ENCODE measurements around the gene SPACA4. TPM values are rescaled to one million over a fixed set of nuclear protein-coding genes. Genes with fewer than 3 reads are reported as not detected.

Gene SPACA4
- polyA plus RNA-seq, 4 donors = 0.22 to 4.9 TPM; not detected in 2

GRCh38 chr19:48588670-48589401 is 17.7 kb upstream of the SPACA4 start:
- Histone ChIP-seq H3K4me3 (ENCODE audit: low read depth in 1 of 3, low read length in 3 of 3) (peak overlapping the region in 2 of 3 donors; percentile 19), H3K4me1 (ENCODE audit: control insufficient read depth in 3 of 3, insufficient read depth in 2 of 3, low read depth in 1 of 3, low read length in 2 of 3) (peaks cover 0 to 6% (median 0%) of the 10 kb centered on the region in 3 donors), H3K27ac (ENCODE audit: low read depth in 1 of 3, low read length in 2 of 3) (no peak overlapping the region), H3K9me3 (ENCODE audit: control insufficient read depth in 2 of 2, insufficient read depth in 1 of 2, low read depth in 1 of 2, low read length in 1 of 2) (peaks cover 0 to 8% of the 10 kb centered on the region in 2 donors), H3K27me3 (ENCODE audit: control insufficient read depth in 3 of 3, insufficient read depth in 3 of 3, low read length in 3 of 3) (no peaks in the 10 kb centered on the region), H3K36me3 (ENCODE audit: control insufficient read depth in 3 of 3, insufficient read depth in 2 of 3, low read depth in 1 of 3, low read length in 3 of 3) (no peaks in the 10 kb centered on the region)
- DNase-seq (peak; percentile 87 to 95), FAIRE-seq (no peak)
- WGBS, 3 donors = 3 to 5% (median 4%) methylated on average over 36 of the region's 36 CpGs

GRCh38 chr19:48591021-48591420 is 15.5 kb upstream of the SPACA4 start:
- 80 to 95% (median 92%) methylated on average over 5 of the region's 5 CpGs for WGBS, 3 donors
- Histone ChIP-seq H3K9me3 (ENCODE audit: control insufficient read depth in 2 of 2, insufficient read depth in 1 of 2, low read depth in 1 of 2, low read length in 1 of 2) (no peaks in the 10 kb centered on the region), H3K36me3 (ENCODE audit: control insufficient read depth in 3 of 3, insufficient read depth in 2 of 3, low read depth in 1 of 3, low read length in 3 of 3) (no peaks in the 10 kb centered on the region), H3K27ac (ENCODE audit: low read depth in 1 of 3, low read length in 2 of 3) (no peak overlapping the region), H3K27me3 (ENCODE audit: control insufficient read depth in 3 of 3, insufficient read depth in 3 of 3, low read length in 3 of 3) (no peaks in the 10 kb centered on the region), H3K4me1 (ENCODE audit: control insufficient read depth in 3 of 3, insufficient read depth in 2 of 3, low read depth in 1 of 3, low read length in 2 of 3) (peaks cover 0 to 3% (median 0%) of the 10 kb centered on the region in 3 donors), H3K4me3 (ENCODE audit: low read depth in 1 of 3, low read length in 3 of 3) (no peak overlapping the region)
- FAIRE-seq = no peak
- DNase-seq = no peak

- no peaks in the 10 kb centered on the region for H3K9me3 ChIP-seq (ENCODE audit: control insufficient read depth in 2 of 2, insufficient read depth in 1 of 2, low read depth in 1 of 2, low read length in 1 of 2)
- peaks cover 0 to 4% (median 0%) of the 10 kb centered on the region in 3 donors for H3K36me3 ChIP-seq (ENCODE audit: control insufficient read depth in 3 of 3, insufficient read depth in 2 of 3, low read depth in 1 of 3, low read length in 3 of 3)
- H3K4me3 ChIP-seq (ENCODE audit: low read depth in 1 of 3, low read length in 3 of 3) = no peak overlapping the region
- H3K27ac ChIP-seq (ENCODE audit: low read depth in 1 of 3, low read length in 2 of 3) = no peak overlapping the region
- DNase-seq (no peak), FAIRE-seq (no peak)
- 81 to 88% (median 86%) methylated on average over 9 of the region's 9 CpGs for WGBS, 3 donors
- H3K27me3 ChIP-seq (ENCODE audit: control insufficient read depth in 3 of 3, insufficient read depth in 3 of 3, low read length in 3 of 3) = no peaks in the 10 kb centered on the region
- no peaks in the 10 kb centered on the region for H3K4me1 ChIP-seq (ENCODE audit: control insufficient read depth in 3 of 3, insufficient read depth in 2 of 3, low read depth in 1 of 3, low read length in 2 of 3)
Observed at GRCh38 chr19:48595171-48595570, 11.4 kb upstream of the SPACA4 start.

- Histone ChIP-seq H3K27ac (ENCODE audit: low read depth in 1 of 3, low read length in 2 of 3) (no peak overlapping the region), H3K9me3 (ENCODE audit: control insufficient read depth in 2 of 2, insufficient read depth in 1 of 2, low read depth in 1 of 2, low read length in 1 of 2) (no peaks in the 10 kb centered on the region), H3K36me3 (ENCODE audit: control insufficient read depth in 3 of 3, insufficient read depth in 2 of 3, low read depth in 1 of 3, low read length in 3 of 3) (peaks cover 0 to 10% (median 0%) of the 10 kb centered on the region in 3 donors), H3K27me3 (ENCODE audit: control insufficient read depth in 3 of 3, insufficient read depth in 3 of 3, low read length in 3 of 3) (no peaks in the 10 kb centered on the region), H3K4me1 (ENCODE audit: control insufficient read depth in 3 of 3, insufficient read depth in 2 of 3, low read depth in 1 of 3, low read length in 2 of 3) (peaks cover 0 to under 1% (median 0%) of the 10 kb centered on the region in 3 donors), H3K4me3 (ENCODE audit: low read depth in 1 of 3, low read length in 3 of 3) (no peak overlapping the region)
- 71 to 77% (median 73%) methylated on average over 5 to 6 of the region's 6 CpGs for WGBS, 3 donors
- FAIRE-seq (no peak), DNase-seq (no peak)
Observed at GRCh38 chr19:48595833-48596232, 10.7 kb upstream of the SPACA4 start.

- H3K9me3 ChIP-seq (ENCODE audit: control insufficient read depth in 2 of 2, insufficient read depth in 1 of 2, low read depth in 1 of 2, low read length in 1 of 2) = no peaks in the 10 kb centered on the region
- H3K4me3 ChIP-seq (ENCODE audit: low read depth in 1 of 3, low read length in 3 of 3) = no peak overlapping the region
- peaks cover 0 to 14% (median 3%) of the 10 kb centered on the region in 3 donors for H3K36me3 ChIP-seq (ENCODE audit: control insufficient read depth in 3 of 3, insufficient read depth in 2 of 3, low read depth in 1 of 3, low read length in 3 of 3)
- H3K4me1 ChIP-seq (ENCODE audit: control insufficient read depth in 3 of 3, insufficient read depth in 2 of 3, low read depth in 1 of 3, low read length in 2 of 3) = peaks cover 0 to 5% (median 0%) of the 10 kb centered on the region in 3 donors
- WGBS, 3 donors = 70 to 100% (median 81%) methylated on average over 2 to 4 of the region's 4 CpGs
- no peak for FAIRE-seq
- DNase-seq = no peak
- no peaks in the 10 kb centered on the region for H3K27me3 ChIP-seq (ENCODE audit: control insufficient read depth in 3 of 3, insufficient read depth in 3 of 3, low read length in 3 of 3)
- H3K27ac ChIP-seq (ENCODE audit: low read depth in 1 of 3, low read length in 2 of 3) = no peak overlapping the region
Observed at GRCh38 chr19:48596237-48596636, 10.3 kb upstream of the SPACA4 start.

- DNase-seq = no peak
- H3K4me1 ChIP-seq (ENCODE audit: control insufficient read depth in 3 of 3, insufficient read depth in 2 of 3, low read depth in 1 of 3, low read length in 2 of 3) = peaks cover 0 to 5% (median 0%) of the 10 kb centered on the region in 3 donors
- no peak for FAIRE-seq
- 78 to 88% (median 80%) methylated on average over 38 to 39 of the region's 39 CpGs for WGBS, 3 donors
- H3K36me3 ChIP-seq (ENCODE audit: control insufficient read depth in 3 of 3, insufficient read depth in 2 of 3, low read depth in 1 of 3, low read length in 3 of 3) = peaks cover 0 to 20% (median 3%) of the 10 kb centered on the region in 3 donors
- H3K27me3 ChIP-seq (ENCODE audit: control insufficient read depth in 3 of 3, insufficient read depth in 3 of 3, low read length in 3 of 3) = no peaks in the 10 kb centered on the region
- no peak overlapping the region for H3K27ac ChIP-seq (ENCODE audit: low read depth in 1 of 3, low read length in 2 of 3)
- no peak overlapping the region for H3K4me3 ChIP-seq (ENCODE audit: low read depth in 1 of 3, low read length in 3 of 3)
- H3K9me3 ChIP-seq (ENCODE audit: control insufficient read depth in 2 of 2, insufficient read depth in 1 of 2, low read depth in 1 of 2, low read length in 1 of 2) = no peaks in the 10 kb centered on the region
Observed at GRCh38 chr19:48596679-48597465, 9.7 kb upstream of the SPACA4 start.

GRCh38 chr19:48598996-48599700 is 7.4 kb upstream of the SPACA4 start:
- Histone ChIP-seq H3K36me3 (ENCODE audit: control insufficient read depth in 3 of 3, insufficient read depth in 2 of 3, low read depth in 1 of 3, low read length in 3 of 3) (peaks cover 0 to 37% (median 3%) of the 10 kb centered on the region in 3 donors), H3K4me3 (ENCODE audit: low read depth in 1 of 3, low read length in 3 of 3) (no peak overlapping the region), H3K4me1 (ENCODE audit: control insufficient read depth in 3 of 3, insufficient read depth in 2 of 3, low read depth in 1 of 3, low read length in 2 of 3) (peaks cover 0 to 15% (median 0%) of the 10 kb centered on the region in 3 donors), H3K9me3 (ENCODE audit: control insufficient read depth in 2 of 2, insufficient read depth in 1 of 2, low read depth in 1 of 2, low read length in 1 of 2) (no peaks in the 10 kb centered on the region), H3K27ac (ENCODE audit: low read depth in 1 of 3, low read length in 2 of 3) (no peak overlapping the region), H3K27me3 (ENCODE audit: control insufficient read depth in 3 of 3, insufficient read depth in 3 of 3, low read length in 3 of 3) (no peaks in the 10 kb centered on the region)
- WGBS, 3 donors = 71 to 75% (median 74%) methylated on average over 30 of the region's 30 CpGs
- DNase-seq = no peak
- FAIRE-seq = no peak

All from small intestine (tissue), 7 donors.